Naive thymus-derived CD4-positive, alpha-beta T cell (primary cell): ENCODE results near the gene SIRPD. TPM values are rescaled to one million over a fixed set of nuclear protein-coding genes. Genes with fewer than 3 reads are reported as not detected.
A peak's percentile ranks its signal among the peaks of the same experiment; 100 is the strongest.

Experiments
- ATAC-seq: fragments of 150-1000 bp; cut with Tn5 transposase; 2 replicates; pipeline ENCODE4 v1.10.0; 2021; ENCODE audit warnings: mild to moderate bottlenecking, moderate library complexity
- CTCF ChIA-PET: fragments of 350-600 bp; sonication (Branson Sonifier 250); formaldehyde crosslinking; loops from one replicate; lab custom pipeline; 2021; ENCODE audit warnings: antibody characterized with exemption; lab: Charles Lee
- POLR2A ChIA-PET: fragments of 350-600 bp; sonication (Branson Sonifier 250); formaldehyde crosslinking; loops from one replicate; lab custom pipeline; 2021; ENCODE audit warnings: antibody characterized with exemption, inconsistent platforms; lab: Charles Lee
- DNase-seq, 9 donors: peaks; one replicate each; pipeline versions ENCODE4 v3.0.0 to v3.0.0-alpha.2; 2020 to 2022; ENCODE audit warnings: mixed read lengths in 1 of 9
- H3K27ac ChIP-seq: one replicate; pipeline ENCODE4 v1.7.0; 2013; ENCODE audit warnings: mild to moderate bottlenecking, low read depth, low read length, moderate library complexity
- H3K27me3 ChIP-seq, 2 donors: one replicate each; pipeline ENCODE4 v1.7.0; 2013; ENCODE audit warnings: low read length in 2 of 2, mild to moderate bottlenecking in 2 of 2, moderate library complexity in 2 of 2; ENCODE audit not compliant: control insufficient read depth in 2 of 2, insufficient read depth in 2 of 2
- H3K36me3 ChIP-seq, 3 experiments: 1 replicate in 2 of 3; 2 replicates in 1 of 3; pipeline ENCODE4 v1.7.0; 2013; ENCODE audit warnings: low read length in 3 of 3, mild to moderate bottlenecking in 3 of 3, moderate library complexity in 1 of 3; ENCODE audit not compliant: insufficient read depth in 3 of 3, control insufficient read depth in 2 of 3
- H3K4me1 ChIP-seq, 2 donors: one replicate each; pipeline ENCODE4 v1.7.0; 2013; ENCODE audit warnings: low read length in 2 of 2, mild to moderate bottlenecking in 2 of 2, moderate library complexity in 1 of 2; ENCODE audit not compliant: control insufficient read depth in 2 of 2, insufficient read depth in 2 of 2
- H3K4me3 ChIP-seq: 2 replicates; pipeline ENCODE4 v1.7.0; 2013; ENCODE audit warnings: mild to moderate bottlenecking, low read length
- H3K9me3 ChIP-seq, 3 experiments: 1 replicate in 2 of 3; 2 replicates in 1 of 3; pipeline ENCODE4 v1.7.0; 2013; ENCODE audit warnings: low read length in 3 of 3; ENCODE audit not compliant: control insufficient read depth in 2 of 3
- H3K27ac Mint-ChIP-seq, 9 donors: one replicate each; pipeline ENCODE4 v1.8.0; 2020 to 2022; ENCODE audit warnings: mixed read lengths in 9 of 9, mild to moderate bottlenecking in 8 of 9, moderate library complexity in 5 of 9, inconsistent platforms in 2 of 9
- H3K27me3 Mint-ChIP-seq, 5 donors: one replicate each; pipeline ENCODE4 v1.8.0; 2021 to 2022; ENCODE audit warnings: mixed read lengths in 5 of 5, mild to moderate bottlenecking in 1 of 5
- H3K36me3 Mint-ChIP-seq, 5 donors: one replicate each; pipeline ENCODE4 v1.8.0; 2020 to 2022; ENCODE audit warnings: mixed read lengths in 5 of 5, mild to moderate bottlenecking in 3 of 5, inconsistent platforms in 1 of 5
- H3K4me1 Mint-ChIP-seq, 7 donors: one replicate each; pipeline ENCODE4 v1.8.0; 2020 to 2022; ENCODE audit warnings: mixed read lengths in 7 of 7, mild to moderate bottlenecking in 3 of 7, inconsistent platforms in 1 of 7
- H3K4me3 Mint-ChIP-seq, 10 donors: one replicate each; pipeline ENCODE4 v1.8.0; 2020 to 2022; ENCODE audit warnings: mild to moderate bottlenecking in 10 of 10, mixed read lengths in 10 of 10, moderate library complexity in 6 of 10, inconsistent platforms in 2 of 10
- H3K9me3 Mint-ChIP-seq, 11 donors: one replicate each; pipeline ENCODE4 v1.8.0; 2020 to 2022; ENCODE audit warnings: mixed read lengths in 11 of 11, mild to moderate bottlenecking in 4 of 11, inconsistent platforms in 1 of 11, moderate library complexity in 1 of 11
- intact Hi-C, 2 donors: fragments of 100-400 bp; cut with micrococcal nuclease; formaldehyde crosslinking; loops; one replicate each; pipeline ENCODE4 v1.15.1; 2023
- polyA plus RNA-seq, 2 donors: library from polyadenylated mRNA; unstranded; fragments of 300-500 nt; fragmentation: Illumina TruSeq; gene quantifications; one replicate each; pipeline ENCODE4 v1.2.3, GENCODE V29; 2021
- total RNA-seq, 6 experiments: library from RNA in 5 of 6; stranded (reverse) in 5 of 6; gene quantifications; 1 replicate in 5 of 6; 2 replicates in 1 of 6; pipeline ENCODE4 v1.2.3 and lab custom pipeline; 2021 to 2026

The SIRPD gene
- total and polyA plus RNA-seq, 7 experiments from 2014 or later, result 0.16 to 1.9 (median 0.34) TPM; not detected in 2

DNA sequence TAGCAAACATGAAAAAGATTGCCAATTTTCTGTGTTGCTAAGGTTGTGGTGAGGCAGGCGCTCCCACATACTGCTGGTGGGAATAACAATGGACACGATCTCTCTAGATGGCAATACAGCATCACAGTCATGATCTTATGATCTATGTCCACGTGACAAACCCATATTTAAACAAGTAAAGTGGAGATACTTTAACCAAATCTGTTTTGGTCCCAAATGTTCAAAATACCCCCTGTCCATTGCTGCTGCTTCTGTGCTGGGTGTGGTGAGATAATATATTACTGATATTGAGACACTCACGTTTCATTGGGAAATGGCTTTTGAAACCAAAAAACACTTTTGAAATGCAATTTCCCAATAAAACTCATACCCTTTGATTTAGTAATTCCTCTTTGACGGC, 23.0 kb downstream of the SIRPD start:
- Mint-ChIP-seq H3K9me3 (peaks cover 0 to 2% (median 0%) of the 10 kb centered on the region in 11 donors), H3K4me3 (no peak overlapping the region), H3K27me3 (peaks cover 0 to 8% (median 0%) of the 10 kb centered on the region in 5 donors), H3K4me1 (peaks cover 0 to 16% (median 15%) of the 10 kb centered on the region in 7 donors), H3K27ac (no peak overlapping the region), H3K36me3 (peaks cover 0 to under 1% (median 0%) of the 10 kb centered on the region in 5 donors)
- Histone ChIP-seq H3K4me1 (no peaks in the 10 kb centered on the region), H3K27me3 (no peaks in the 10 kb centered on the region), H3K4me3 (no peak overlapping the region), H3K27ac (no peak overlapping the region), H3K36me3 (no peaks in the 10 kb centered on the region), H3K9me3 (no peaks in the 10 kb centered on the region)
- ChIA-PET CTCF (interaction anchor here (0.8 to 2.5 kb wide), 4 partner anchors 31 to 243 kb away, joined by 3 to 10 read pairs (median 6); no protein-coding TSS in a partner anchor), POLR2A (no interaction called here)
- ATAC-seq, result no peak
- no peak for DNase-seq
- intact Hi-C loops, result no loop called here

DNA sequence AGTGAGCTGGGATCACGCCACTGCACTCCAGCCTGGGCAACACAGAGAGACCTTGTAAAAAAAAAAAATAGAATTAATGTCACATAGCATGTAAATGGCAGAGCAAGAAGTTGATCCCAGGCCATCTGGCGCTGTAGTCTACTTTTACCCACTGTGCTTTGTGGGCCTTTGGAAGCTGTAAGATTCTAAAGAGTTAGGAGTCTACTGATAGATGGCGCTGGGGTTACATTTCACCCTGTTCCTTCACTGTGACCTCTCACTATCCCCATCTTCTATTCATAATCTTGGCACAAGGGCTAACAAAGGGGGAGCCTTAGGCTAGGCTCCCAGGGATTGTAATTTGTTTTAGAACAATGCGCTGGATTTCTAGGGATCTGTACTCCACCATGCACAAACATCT, 24.4 kb downstream of the SIRPD start:
- intact Hi-C loops, result loop anchor here (1.0 to 2.0 kb wide), 4 partner anchors 201 to 244 kb away; no protein-coding TSS in a partner anchor
- H3K27ac Mint-ChIP-seq, result peak overlapping the region in 1 of 9 donors; percentile 38
- peak in 5 of 9 donors; percentile 13 to 30 (median 15) for DNase-seq
- H3K9me3 Mint-ChIP-seq, result peaks cover 0 to 3% (median 0%) of the 10 kb centered on the region in 11 donors
- ChIA-PET POLR2A (no interaction called here), CTCF (interaction anchor here (0.6 to 2.5 kb wide), 6 partner anchors 25 to 346 kb away, joined by 3 to 10 read pairs (median 4); no protein-coding TSS in a partner anchor)
- Histone ChIP-seq H3K4me1 (no peaks in the 10 kb centered on the region), H3K27ac (no peak overlapping the region), H3K27me3 (no peaks in the 10 kb centered on the region), H3K4me3 (no peak overlapping the region), H3K9me3 (no peaks in the 10 kb centered on the region), H3K36me3 (no peaks in the 10 kb centered on the region)
- H3K4me1 Mint-ChIP-seq, result peaks cover 0 to 12% (median 10%) of the 10 kb centered on the region in 7 donors
- no peaks in the 10 kb centered on the region for H3K36me3 Mint-ChIP-seq
- H3K4me3 Mint-ChIP-seq, result no peak overlapping the region
- H3K27me3 Mint-ChIP-seq, result peaks cover 0 to 8% (median 0%) of the 10 kb centered on the region in 5 donors
- ATAC-seq, result no peak

DNA sequence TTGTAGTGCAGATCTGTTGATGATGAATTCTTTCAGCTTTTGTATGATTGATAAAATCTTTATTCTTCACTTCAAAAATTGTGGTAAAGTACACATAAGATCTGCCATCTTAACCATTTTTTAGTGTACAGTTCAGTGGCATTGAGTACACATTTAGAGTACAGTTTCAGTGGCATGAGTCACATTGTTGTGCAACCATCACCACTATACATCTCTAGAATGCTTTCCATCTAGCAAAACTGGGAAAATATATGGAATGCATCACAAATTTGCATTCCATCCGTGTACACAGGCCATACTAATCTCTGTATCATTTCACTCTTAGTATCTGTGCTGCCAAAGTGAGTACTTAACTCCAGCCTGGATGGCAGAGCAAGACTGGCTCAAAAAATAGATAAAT, 28.7 kb downstream of the SIRPD start:
- no peak overlapping the region for H3K27ac Mint-ChIP-seq
- H3K4me1 Mint-ChIP-seq, result peaks cover 0 to 5% (median 4%) of the 10 kb centered on the region in 7 donors
- DNase-seq (no peak), ATAC-seq (no peak)
- H3K27ac ChIP-seq, result no peak overlapping the region
- H3K4me3 ChIP-seq, result no peak overlapping the region
- H3K4me3 Mint-ChIP-seq, result no peak overlapping the region
- intact Hi-C loops, result no loop called here
- no peaks in the 10 kb centered on the region for H3K4me1 ChIP-seq
- H3K9me3 ChIP-seq, result no peaks in the 10 kb centered on the region
- H3K27me3 ChIP-seq, result no peaks in the 10 kb centered on the region
- ChIA-PET CTCF (interaction anchor here (1.0 kb wide), 1 partner anchor 253 kb away, joined by 3 read pairs; no protein-coding TSS in a partner anchor), POLR2A (no interaction called here)
- H3K36me3 ChIP-seq, result no peaks in the 10 kb centered on the region
- H3K9me3 Mint-ChIP-seq, result peaks cover 0 to 8% (median 1%) of the 10 kb centered on the region in 11 donors
- peaks cover 0 to 11% (median 0%) of the 10 kb centered on the region in 5 donors for H3K27me3 Mint-ChIP-seq
- H3K36me3 Mint-ChIP-seq, result no peaks in the 10 kb centered on the region

- ChIA-PET CTCF (no interaction called here), POLR2A (no interaction called here)
- H3K36me3 Mint-ChIP-seq, result no peaks in the 10 kb centered on the region
- H3K27me3 Mint-ChIP-seq, result peaks cover 0 to 11% (median 0%) of the 10 kb centered on the region in 5 donors
- no peaks in the 10 kb centered on the region for H3K9me3 ChIP-seq
- no peak overlapping the region for H3K27ac Mint-ChIP-seq
- no peak for DNase-seq
- no peak overlapping the region for H3K4me3 ChIP-seq
- H3K36me3 ChIP-seq, result no peaks in the 10 kb centered on the region
- no peak for ATAC-seq
- intact Hi-C loops, result no loop called here
- peaks cover 0 to 5% (median 4%) of the 10 kb centered on the region in 7 donors for H3K4me1 Mint-ChIP-seq
- H3K4me3 Mint-ChIP-seq, result no peak overlapping the region
- H3K4me1 ChIP-seq, result no peaks in the 10 kb centered on the region
- H3K27me3 ChIP-seq, result no peaks in the 10 kb centered on the region
- H3K9me3 Mint-ChIP-seq, result peaks cover 0 to 8% (median 1%) of the 10 kb centered on the region in 11 donors
- no peak overlapping the region for H3K27ac ChIP-seq
Observed at GRCh38 chr20:1527923-1528322, 29.6 kb downstream of the SIRPD start.

- no peak overlapping the region for H3K4me3 ChIP-seq
- H3K36me3 ChIP-seq, result no peaks in the 10 kb centered on the region
- no peak overlapping the region for H3K4me3 Mint-ChIP-seq
- ChIA-PET CTCF (interaction anchor here (0.7 kb wide), 1 partner anchor 11 kb away, joined by 3 read pairs; no protein-coding TSS in a partner anchor), POLR2A (interaction anchor here (0.7 kb wide), 1 partner anchor 293 kb away, joined by 3 read pairs; no protein-coding TSS in a partner anchor)
- no peaks in the 10 kb centered on the region for H3K36me3 Mint-ChIP-seq
- H3K27me3 ChIP-seq, result no peaks in the 10 kb centered on the region
- no peaks in the 10 kb centered on the region for H3K4me1 ChIP-seq
- H3K9me3 ChIP-seq, result no peaks in the 10 kb centered on the region
- DNase-seq (no peak), ATAC-seq (no peak)
- H3K27ac Mint-ChIP-seq, result no peak overlapping the region
- H3K27me3 Mint-ChIP-seq, result peaks cover 0 to 11% (median 0%) of the 10 kb centered on the region in 5 donors
- intact Hi-C loops, result no loop called here
- H3K27ac ChIP-seq, result no peak overlapping the region
- peaks cover 0 to 8% (median 1%) of the 10 kb centered on the region in 11 donors for H3K9me3 Mint-ChIP-seq
- H3K4me1 Mint-ChIP-seq, result peaks cover 0 to 5% (median 4%) of the 10 kb centered on the region in 7 donors
Observed at GRCh38 chr20:1526896-1527295, 30.6 kb downstream of the SIRPD start.

- Histone ChIP-seq H3K4me1 (no peaks in the 10 kb centered on the region), H3K36me3 (no peaks in the 10 kb centered on the region), H3K4me3 (no peak overlapping the region), H3K27me3 (no peaks in the 10 kb centered on the region), H3K27ac (no peak overlapping the region), H3K9me3 (no peaks in the 10 kb centered on the region)
- H3K27ac Mint-ChIP-seq, result no peak overlapping the region
- peaks cover 0 to 5% (median 4%) of the 10 kb centered on the region in 7 donors for H3K4me1 Mint-ChIP-seq
- ATAC-seq, result no peak
- ChIA-PET CTCF (no interaction called here), POLR2A (no interaction called here)
- peaks cover 0 to 15% (median 0%) of the 10 kb centered on the region in 5 donors for H3K27me3 Mint-ChIP-seq
- H3K9me3 Mint-ChIP-seq, result peaks cover 0 to 8% (median 0%) of the 10 kb centered on the region in 11 donors
- DNase-seq, result no peak
- H3K4me3 Mint-ChIP-seq, result no peak overlapping the region
- no peaks in the 10 kb centered on the region for H3K36me3 Mint-ChIP-seq
- intact Hi-C loops, result no loop called here
Observed at GRCh38 chr20:1526310-1526709, 31.2 kb downstream of the SIRPD start.

- Mint-ChIP-seq H3K4me3 (no peak overlapping the region), H3K27me3 (peaks cover 0 to 30% (median 0%) of the 10 kb centered on the region in 5 donors), H3K27ac (no peak overlapping the region), H3K9me3 (peaks cover 0 to 8% (median 0%) of the 10 kb centered on the region in 11 donors), H3K4me1 (peaks cover 0 to 4% (median 4%) of the 10 kb centered on the region in 7 donors), H3K36me3 (no peaks in the 10 kb centered on the region)
- H3K27me3 ChIP-seq, result no peaks in the 10 kb centered on the region
- ChIA-PET CTCF (no interaction called here), POLR2A (no interaction called here)
- intact Hi-C loops, result no loop called here
- H3K9me3 ChIP-seq, result no peaks in the 10 kb centered on the region
- no peak overlapping the region for H3K27ac ChIP-seq
- ATAC-seq (no peak), DNase-seq (no peak)
- H3K4me1 ChIP-seq, result no peaks in the 10 kb centered on the region
- H3K4me3 ChIP-seq, result no peak overlapping the region
- no peaks in the 10 kb centered on the region for H3K36me3 ChIP-seq
Observed at GRCh38 chr20:1524004-1524403, 33.5 kb downstream of the SIRPD start.
